ENCODE measurements around the gene PPM1K.

The PPM1K gene

DNA sequence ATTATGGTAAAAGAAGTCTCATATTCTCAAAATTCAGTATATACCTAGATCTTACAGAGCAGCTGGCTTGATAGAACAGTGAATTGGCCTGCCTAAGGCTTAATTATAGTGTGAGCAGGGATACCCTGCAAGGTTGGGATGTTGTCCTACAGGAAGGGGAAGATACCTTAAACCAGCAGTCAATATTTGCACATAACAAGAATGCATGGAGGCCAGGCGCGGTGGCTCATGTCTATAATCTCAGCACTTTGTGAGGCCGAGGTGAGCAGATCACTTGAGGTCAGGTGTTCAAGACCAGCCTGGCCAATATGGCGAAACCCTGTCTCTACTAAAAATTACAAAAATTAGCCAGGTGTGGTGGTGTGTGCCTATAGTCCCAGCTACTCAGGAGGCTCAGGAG, 67.2 kb downstream of the PPM1K start:
- no peak for DNase-seq (ENCODE audit: low spot score)

DNA sequence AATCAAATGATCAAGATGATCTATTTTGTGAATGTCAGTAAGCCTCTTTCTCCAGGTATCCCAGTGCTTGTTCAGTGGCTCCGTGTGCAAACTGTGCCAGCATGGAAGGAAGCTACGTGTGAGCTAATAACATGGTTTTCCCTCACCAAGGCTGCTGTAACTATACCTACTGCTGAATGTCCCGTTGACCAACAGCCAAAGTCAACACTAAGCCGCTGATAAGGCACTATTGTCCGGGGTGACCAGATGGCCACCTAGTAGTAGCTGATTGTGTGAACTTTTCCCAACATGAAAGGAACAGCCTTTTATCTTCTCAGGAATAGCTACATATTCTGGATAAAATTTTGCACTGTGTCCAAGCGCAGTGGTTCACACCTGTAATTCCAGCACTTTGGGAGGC, 68.0 kb downstream of the PPM1K start:
- no peak for DNase-seq (ENCODE audit: low spot score)

DNA sequence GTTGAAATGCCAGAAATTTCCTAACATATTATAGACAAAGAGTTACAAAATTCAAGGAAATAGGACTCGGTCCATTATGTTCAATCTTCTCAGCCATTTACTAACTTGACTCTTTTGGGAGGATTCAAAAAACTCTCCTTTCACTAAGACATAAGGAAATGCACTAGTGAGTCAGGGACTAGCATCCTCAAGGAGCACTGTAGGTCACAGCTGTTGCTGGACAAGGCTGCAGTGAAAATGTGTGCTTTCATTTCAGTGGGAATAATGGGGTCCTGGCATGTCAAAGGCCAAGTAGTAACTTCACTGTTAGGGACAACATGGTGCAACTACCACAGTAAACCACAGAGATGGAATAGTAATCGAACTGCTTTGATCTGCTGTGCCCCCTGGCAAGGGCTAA, 69.0 kb downstream of the PPM1K start:
- no peak for DNase-seq (ENCODE audit: low spot score)

DNA sequence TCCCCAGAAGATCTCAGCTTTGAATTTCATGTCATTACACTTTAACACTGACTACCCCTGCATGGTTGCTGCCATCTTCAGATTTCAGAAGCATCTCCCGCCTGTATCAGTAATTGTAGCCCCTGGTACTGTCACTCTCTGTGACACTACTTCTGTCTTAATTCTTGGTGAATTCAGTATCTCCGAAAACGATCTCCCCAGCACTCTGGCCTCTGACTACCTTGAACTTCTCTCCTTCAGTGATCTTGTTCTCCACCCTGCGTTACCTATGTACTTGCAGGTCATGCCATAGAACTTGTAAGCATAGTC, 72.2 kb downstream of the PPM1K start:
- DNase-seq (ENCODE audit: low spot score), result no peak

DNA sequence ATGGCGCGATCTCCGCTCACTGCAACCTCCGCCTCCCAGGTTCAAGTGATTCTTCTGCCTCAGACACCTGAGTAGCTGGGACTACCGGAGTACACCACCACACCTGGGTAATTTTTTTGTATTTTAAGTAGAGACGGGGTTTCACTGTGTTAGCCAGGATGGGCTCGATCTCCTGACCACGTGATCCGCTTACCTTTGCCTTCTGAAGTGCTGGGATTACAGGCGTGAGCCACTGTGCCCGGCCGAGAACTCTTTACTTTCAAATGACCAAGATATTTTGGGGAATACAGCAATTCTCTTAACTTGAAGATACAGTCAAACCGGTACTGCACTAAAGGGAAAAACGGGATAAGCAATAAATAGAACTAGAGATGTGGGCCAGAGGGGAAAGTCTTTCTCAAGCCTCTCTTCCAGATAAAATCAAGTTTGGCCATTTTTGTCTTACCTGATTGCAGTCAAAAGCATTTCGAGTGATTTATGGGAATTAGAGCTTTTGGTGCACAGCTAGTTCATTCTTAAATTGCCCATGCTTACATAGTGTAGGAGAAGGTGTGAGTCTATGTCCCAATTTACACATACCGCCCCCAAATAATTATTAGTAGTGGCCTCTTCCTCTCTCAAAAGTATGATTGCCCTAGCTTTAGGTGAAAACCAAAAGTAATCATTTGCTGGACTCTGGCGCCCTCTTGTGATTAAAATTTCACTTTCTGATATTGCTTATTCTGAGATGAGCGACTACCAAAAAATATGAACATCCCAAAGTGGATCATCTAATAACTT, 72.7 kb downstream of the PPM1K start:
- DNase-seq (ENCODE audit: low spot score), result peak; percentile 55

GRCh38 chr4:88208156-88208555, 76.2 kb downstream of the PPM1K start:
- DNase-seq (ENCODE audit: low spot score), result no peak
